IMR-90 (cell line): ENCODE data around the gene PCDHGA12. TPM values are rescaled to one million over a fixed set of nuclear protein-coding genes. Genes with fewer than 3 reads are reported as not detected.

ENCODE experiments used
- ATAC-seq: fragments of 200-7000 bp; cut with Tn5 transposase; 2 replicates; pipeline ENCODE4 v1.9.1; 2020; ENCODE audit warnings: low read depth, mild to moderate bottlenecking, moderate library complexity
- BruUV-seq: library from RNA; stranded (reverse); fragments of 400-500 nt; replicated peaks from 2 replicates; lab custom pipeline; 2021; lab: Mats Ljungman, UMichigan
- CTCF ChIA-PET: fragments of 300-600 bp; formaldehyde crosslinking; extraction: SDS; loops from one replicate; lab custom pipeline; 2021; ENCODE audit warnings: antibody characterized with exemption; lab: Yijun Ruan, JAX
- POLR2A ChIA-PET: fragments of 300-600 bp; sonication (Branson Sonifier 250); formaldehyde crosslinking; loops from one replicate; lab custom pipeline; 2022; ENCODE audit warnings: antibody characterized with exemption; ENCODE audit not compliant: unreplicated experiment; lab: Charles Lee
- DNase-seq: peaks from one replicate; pipeline ENCODE4 v3.0.0; 2013
- H2AFZ ChIP-seq: replicated peaks from 2 replicates; pipeline ENCODE3; 2013; ENCODE audit warnings: low read length, mild to moderate bottlenecking; ENCODE audit not compliant: poor library complexity
- H2AK5ac ChIP-seq: 2 replicates; pipeline ENCODE4 v1.6.1; 2013; ENCODE audit warnings: low read depth, low read length, inconsistent platforms
- H2AK9ac ChIP-seq: replicated peaks from 2 replicates; pipeline ENCODE3; 2013; ENCODE audit warnings: mild to moderate bottlenecking, low read depth, low read length, moderate library complexity; ENCODE audit not compliant: poor library complexity
- H2BK120ac ChIP-seq: 2 replicates; pipeline ENCODE4 v1.6.1; 2013; ENCODE audit warnings: low read depth, low read length, inconsistent platforms
- H2BK15ac ChIP-seq: 3 replicates; pipeline ENCODE4 v1.6.1; 2013; ENCODE audit warnings: low read depth, low read length, inconsistent platforms
- H2BK20ac ChIP-seq: 2 replicates; pipeline ENCODE4 v1.6.1; 2013; ENCODE audit warnings: low read depth, mild to moderate bottlenecking, inconsistent platforms, low read length, moderate library complexity
- H2BK5ac ChIP-seq: 2 replicates; pipeline ENCODE4 v1.6.1; 2013; ENCODE audit warnings: mild to moderate bottlenecking, low read depth, low read length, inconsistent platforms; ENCODE audit not compliant: poor library complexity, severe bottlenecking
- H3K14ac ChIP-seq: replicated peaks from 2 replicates; pipeline ENCODE4 v1.6.1; 2013; ENCODE audit warnings: low read depth, low read length, inconsistent platforms
- H3K18ac ChIP-seq: 2 replicates; pipeline ENCODE4 v1.6.1; 2013; ENCODE audit warnings: low read depth, low read length, control low read depth
- H3K23ac ChIP-seq: 2 replicates; pipeline ENCODE4 v1.6.1; 2013; ENCODE audit warnings: low read depth, low read length, inconsistent platforms
- H3K27ac ChIP-seq: 2 replicates; pipeline ENCODE4 v1.5.1; 2013; ENCODE audit warnings: mild to moderate bottlenecking, control low read depth, low read length; ENCODE audit not compliant: insufficient read depth
- H3K27me3 ChIP-seq: 2 replicates; pipeline ENCODE4 v1.6.1; 2013; ENCODE audit warnings: low read length; ENCODE audit not compliant: control insufficient read depth, insufficient read depth
- H3K36me3 ChIP-seq: 2 replicates; pipeline ENCODE4 v1.6.1; 2013; ENCODE audit warnings: low read length, mixed read lengths; ENCODE audit not compliant: control insufficient read depth, insufficient read depth
- H3K4ac ChIP-seq: 2 replicates; pipeline ENCODE4 v1.6.1; 2013; ENCODE audit warnings: low read depth, low read length, inconsistent platforms
- H3K4me1 ChIP-seq: 2 replicates; pipeline ENCODE4 v1.6.1; 2013; ENCODE audit warnings: low read length, mixed read lengths; ENCODE audit not compliant: control insufficient read depth, insufficient read depth
- H3K4me2 ChIP-seq: 2 replicates; pipeline ENCODE4 v1.6.1; 2013; ENCODE audit warnings: low read depth, mild to moderate bottlenecking, control low read depth, low read length, moderate library complexity
- H3K4me3 ChIP-seq: 2 replicates; pipeline ENCODE4 v1.5.1; 2013; ENCODE audit warnings: low read depth, mild to moderate bottlenecking, control low read depth, low read length, moderate library complexity; ENCODE audit not compliant: insufficient read depth
- H3K56ac ChIP-seq: 2 replicates; pipeline ENCODE4 v1.6.1; 2013; ENCODE audit warnings: low read length, inconsistent platforms; ENCODE audit not compliant: insufficient read depth; ENCODE audit errors: extremely low read depth
- H3K79me1 ChIP-seq, 2 experiments: 2 replicates each; pipeline ENCODE4 v1.6.1; 2013; ENCODE audit warnings: low read length in 2 of 2, inconsistent platforms in 1 of 2, low read depth in 1 of 2
- H3K9ac ChIP-seq: 2 replicates; pipeline ENCODE4 v1.6.1; 2013; ENCODE audit warnings: low read depth, low read length, control low read depth
- H3K9me1 ChIP-seq: 2 replicates; pipeline ENCODE4 v1.6.1; 2013; ENCODE audit warnings: low read length, inconsistent platforms; ENCODE audit not compliant: insufficient read depth
- H3K9me3 ChIP-seq: 2 replicates; pipeline ENCODE4 v1.6.1; 2013; ENCODE audit warnings: low read length; ENCODE audit not compliant: control insufficient read depth, insufficient read depth
- H4K20me1 ChIP-seq: 2 replicates; pipeline ENCODE4 v1.6.1; 2013; ENCODE audit warnings: low read length, inconsistent platforms; ENCODE audit not compliant: insufficient read depth
- H4K5ac ChIP-seq: 2 replicates; pipeline ENCODE4 v1.6.1; 2013; ENCODE audit warnings: mild to moderate bottlenecking, low read depth, low read length, control low read depth
- H4K8ac ChIP-seq, 2 experiments: 2 replicates each; pipeline ENCODE4 v1.6.1; 2013; ENCODE audit warnings: low read depth in 2 of 2, low read length in 2 of 2, control low read depth in 1 of 2, inconsistent platforms in 1 of 2
- H4K91ac ChIP-seq: 2 replicates; pipeline ENCODE4 v1.6.1; 2013; ENCODE audit warnings: low read depth, low read length, inconsistent platforms; ENCODE audit not compliant: insufficient read depth
- BHLHE40 ChIP-seq: fragments of 150-350 bp; IDR thresholded peaks from 2 replicates; pipeline ENCODE4 v1.6.1; 2016; ENCODE audit warnings: mild to moderate bottlenecking, low read depth, low read length
- CEBPB ChIP-seq: IDR thresholded peaks from 2 replicates; pipeline ENCODE4 v1.6.1; 2012; ENCODE audit warnings: low read depth, low read length, improper control_type of control experiment
- CHD1 ChIP-seq: IDR thresholded peaks from 2 replicates; pipeline ENCODE4 v1.6.1; 2012; ENCODE audit warnings: low read depth, low read length, improper control_type of control experiment
- MXI1 ChIP-seq: IDR thresholded peaks from 2 replicates; pipeline ENCODE4 v1.6.1; 2012; ENCODE audit warnings: low read depth, mild to moderate bottlenecking, low read length, moderate library complexity, borderline replicate concordance
- NFE2L2 ChIP-seq: fragments of 150-350 bp; IDR thresholded peaks from 2 replicates; pipeline ENCODE4 v1.6.1; 2016; ENCODE audit warnings: low read depth, mild to moderate bottlenecking, low read length
- POLR2A ChIP-seq: IDR thresholded peaks from 2 replicates; pipeline ENCODE4 v1.6.1; 2012; ENCODE audit warnings: mild to moderate bottlenecking, low read depth, low read length
- RAD21 ChIP-seq: IDR thresholded peaks from 2 replicates; pipeline ENCODE4 v1.6.1; 2012; ENCODE audit warnings: low read length, improper control_type of control experiment
- dilution Hi-C: fragments of 300-500 bp; cut with HindIII; formaldehyde crosslinking; loops from one replicate; pipeline ENCODE4 v1.14.3; 2018; ENCODE audit warnings: low sequenced_read_pairs; ENCODE audit not compliant: unreplicated experiment
- in situ Hi-C: fragments of 300-500 bp; cut with MboI; formaldehyde crosslinking; loops from 3 replicates; pipeline ENCODE4 v1.14.3; 2019; ENCODE audit warnings: low sequenced_read_pairs, inconsistent platforms, mixed read lengths
- intact Hi-C: fragments of 100-400 bp; cut with micrococcal nuclease; formaldehyde crosslinking; loops from 2 replicates; pipeline ENCODE4 v1.10.0; 2022
- polyA plus RNA-seq, 3 experiments: library from polyadenylated mRNA; depleted of rRNA; stranded (reverse); fragments of >200 nt; gene quantifications; 2 replicates each; pipeline ENCODE4 v1.2.3, GENCODE V29; 2012; ENCODE audit warnings: low replicate concordance in 1 of 3
- total RNA-seq: library from RNA; depleted of rRNA; stranded (reverse); fragments of >200 nt; gene quantifications from 2 replicates; pipeline ENCODE4 v1.2.3, GENCODE V29; 2012; rRNA removed

Gene PCDHGA12
- total and polyA plus RNA-seq, 2 of the 4 experiments (the other 2 are of a cell fraction), result 7.9 to 8.8 TPM

- Histone ChIP-seq H2AK5ac (no peak overlapping the region), H3K27me3 (no peaks in the 10 kb centered on the region), H3K4me1 (peaks cover 19% of the 10 kb centered on the region), H3K56ac (no peak overlapping the region), H4K91ac (no peak overlapping the region), H4K20me1 (peaks cover 44% of the 10 kb centered on the region), H3K4me2 (no peak overlapping the region; the same call in 1 of the 2 replicates), H3K14ac (no peak overlapping the region), H3K9ac (no peak overlapping the region), H3K18ac (no peak overlapping the region), H2BK120ac (no peak overlapping the region), H3K23ac (peak overlapping the region; percentile 67; the same call in 1 of the 2 replicates), H3K36me3 (no peaks in the 10 kb centered on the region; the same call in 1 of the 2 replicates), H3K4me3 (no peak overlapping the region), H2AK9ac (no peak overlapping the region), H2AFZ (no peak overlapping the region), H2BK15ac (no peak overlapping the region), H3K9me1 (peaks cover 6% of the 10 kb centered on the region; the same call in 1 of the 2 replicates), H3K4ac (no peak overlapping the region), H2BK5ac (no peak overlapping the region), H3K79me1 (peaks cover 30 to 68% of the 10 kb centered on the region in 2 experiments), H3K27ac (no peak overlapping the region), H4K8ac (no peak overlapping the region), H2BK20ac (no peak overlapping the region), H4K5ac (no peak overlapping the region), H3K9me3 (no peaks in the 10 kb centered on the region)
- intact Hi-C loops, result loop anchor here (5.0 kb wide), 2 partner anchors 47 to 62 kb away; partner anchors contain the start of genes PCDHGA12 and PCDHGB7
- TF ChIP-seq CEBPB (no peak), CHD1 (no peak), MXI1 (no peak), POLR2A (no peak), RAD21 (no peak), BHLHE40 (no peak), NFE2L2 (no peak)
- CTCF ChIA-PET, result no interaction called here
- dilution Hi-C loops, result no loop called here
- BruUV-seq, result no TSS peak
- DNase-seq, result peak; percentile 33
- ATAC-seq, result no peak
- in situ Hi-C loops, result loop anchor here (5.0 kb wide), 1 partner anchor 43 kb away; no protein-coding TSS in a partner anchor
- POLR2A ChIA-PET, result no interaction called here
Measured at GRCh38 chr5:141479776-141480175, 49.5 kb downstream of the PCDHGA12 start.

Other genes starting within 250 kb of the PCDHGA12 start
Only the 30 nearest of the 35 such genes appear.
- 0.18 and 0.28 TPM in 2 replicates for gene PCDHB13, start 216.6 kb upstream of the PCDHGA12 start, total RNA-seq
- 0.26 and 0.27 TPM in 2 replicates for gene PCDHB13, start 216.6 kb upstream of the PCDHGA12 start, polyA plus RNA-seq (2012; rRNA removed)
- gene PCDHB14, start 207.2 kb upstream of the PCDHGA12 start, total RNA-seq, result 0.18 and 0.28 TPM in 2 replicates
- gene PCDHB14, start 207.2 kb upstream of the PCDHGA12 start, polyA plus RNA-seq (2012; rRNA removed), result 0.36 and 0.39 TPM in 2 replicates
- 0.18 and 0.28 TPM in 2 replicates for gene PCDHB15, start 185.1 kb upstream of the PCDHGA12 start, total RNA-seq
- gene PCDHB15, start 185.1 kb upstream of the PCDHGA12 start, polyA plus RNA-seq (2012; rRNA removed), result 0.14 and 0.17 TPM in 2 replicates
- 0.28 TPM in 1 of 2 replicates, not detected in the other for gene SLC25A2, start 126.5 kb upstream of the PCDHGA12 start, total RNA-seq
- not detected in 2 replicates for gene SLC25A2, start 126.5 kb upstream of the PCDHGA12 start, polyA plus RNA-seq (2012; rRNA removed)
- 51.8 and 100 TPM in 2 replicates for gene TAF7, start 109.7 kb upstream of the PCDHGA12 start, total RNA-seq
- 38.4 and 45.7 TPM in 2 replicates for gene TAF7, start 109.7 kb upstream of the PCDHGA12 start, polyA plus RNA-seq (2012; rRNA removed)
- 0.83 and 0.90 TPM in 2 replicates for gene PCDHGA1, start 100.0 kb upstream of the PCDHGA12 start, total RNA-seq
- 0.86 and 0.92 TPM in 2 replicates for gene PCDHGA1, start 100.0 kb upstream of the PCDHGA12 start, polyA plus RNA-seq (2012; rRNA removed)
- gene PCDHGA2, start 91.7 kb upstream of the PCDHGA12 start, total RNA-seq, result 3.3 and 3.4 TPM in 2 replicates
- 3.6 and 4.0 TPM in 2 replicates for gene PCDHGA2, start 91.7 kb upstream of the PCDHGA12 start, polyA plus RNA-seq (2012; rRNA removed)
- 1.4 and 1.7 TPM in 2 replicates for gene PCDHGA3, start 86.7 kb upstream of the PCDHGA12 start, total RNA-seq
- 1.6 and 1.8 TPM in 2 replicates for gene PCDHGA3, start 86.7 kb upstream of the PCDHGA12 start, polyA plus RNA-seq (2012; rRNA removed)
- gene PCDHGB1, start 80.4 kb upstream of the PCDHGA12 start, total RNA-seq, result 3.3 and 3.6 TPM in 2 replicates
- gene PCDHGB1, start 80.4 kb upstream of the PCDHGA12 start, polyA plus RNA-seq (2012; rRNA removed), result 1.9 TPM in 2 replicates
- gene PCDHGA4, start 75.5 kb upstream of the PCDHGA12 start, total RNA-seq, result 5.0 and 5.4 TPM in 2 replicates
- 3.0 and 3.5 TPM in 2 replicates for gene PCDHGA4, start 75.5 kb upstream of the PCDHGA12 start, polyA plus RNA-seq (2012; rRNA removed)
- gene PCDHGB2, start 70.5 kb upstream of the PCDHGA12 start, total RNA-seq, result 2.8 and 3.0 TPM in 2 replicates
- gene PCDHGB2, start 70.5 kb upstream of the PCDHGA12 start, polyA plus RNA-seq (2012; rRNA removed), result 2.4 and 2.6 TPM in 2 replicates
- gene PCDHGA5, start 66.3 kb upstream of the PCDHGA12 start, total RNA-seq, result 1.7 and 2.0 TPM in 2 replicates
- gene PCDHGA5, start 66.3 kb upstream of the PCDHGA12 start, polyA plus RNA-seq (2012; rRNA removed), result 1.3 and 1.4 TPM in 2 replicates
- 5.9 and 6.7 TPM in 2 replicates for gene PCDHGB3, start 60.3 kb upstream of the PCDHGA12 start, total RNA-seq
- 3.3 and 3.4 TPM in 2 replicates for gene PCDHGB3, start 60.3 kb upstream of the PCDHGA12 start, polyA plus RNA-seq (2012; rRNA removed)
- 4.1 and 4.2 TPM in 2 replicates for gene PCDHGA6, start 56.6 kb upstream of the PCDHGA12 start, total RNA-seq
- gene PCDHGA6, start 56.6 kb upstream of the PCDHGA12 start, polyA plus RNA-seq (2012; rRNA removed), result 4.7 TPM in 2 replicates
- 3.3 and 3.4 TPM in 2 replicates for gene PCDHGA7, start 47.8 kb upstream of the PCDHGA12 start, total RNA-seq
- 3.1 and 3.2 TPM in 2 replicates for gene PCDHGA7, start 47.8 kb upstream of the PCDHGA12 start, polyA plus RNA-seq (2012; rRNA removed)
- gene PCDHGB4, start 42.8 kb upstream of the PCDHGA12 start, total RNA-seq, result 16.4 and 17.6 TPM in 2 replicates
- 10.0 TPM in 2 replicates for gene PCDHGB4, start 42.8 kb upstream of the PCDHGA12 start, polyA plus RNA-seq (2012; rRNA removed)
- gene PCDHGA8, start 37.9 kb upstream of the PCDHGA12 start, total RNA-seq, result 2.0 and 2.2 TPM in 2 replicates
- gene PCDHGA8, start 37.9 kb upstream of the PCDHGA12 start, polyA plus RNA-seq (2012; rRNA removed), result 0.87 and 0.89 TPM in 2 replicates
- gene PCDHGB5, start 32.6 kb upstream of the PCDHGA12 start, total RNA-seq, result 17.2 and 17.5 TPM in 2 replicates
- 20.0 and 21.1 TPM in 2 replicates for gene PCDHGB5, start 32.6 kb upstream of the PCDHGA12 start, polyA plus RNA-seq (2012; rRNA removed)
- gene PCDHGA9, start 27.7 kb upstream of the PCDHGA12 start, total RNA-seq, result 3.9 and 4.5 TPM in 2 replicates
- gene PCDHGA9, start 27.7 kb upstream of the PCDHGA12 start, polyA plus RNA-seq (2012; rRNA removed), result 1.5 and 1.8 TPM in 2 replicates
- 2.2 and 2.8 TPM in 2 replicates for gene PCDHGB6, start 22.5 kb upstream of the PCDHGA12 start, total RNA-seq
- gene PCDHGB6, start 22.5 kb upstream of the PCDHGA12 start, polyA plus RNA-seq (2012; rRNA removed), result 1.4 and 1.5 TPM in 2 replicates
- 6.6 and 6.9 TPM in 2 replicates for gene PCDHGA10, start 17.5 kb upstream of the PCDHGA12 start, total RNA-seq
- gene PCDHGA10, start 17.5 kb upstream of the PCDHGA12 start, polyA plus RNA-seq (2012; rRNA removed), result 3.4 TPM in 2 replicates
- gene PCDHGB7, start 12.8 kb upstream of the PCDHGA12 start, total RNA-seq, result 5.8 and 6.3 TPM in 2 replicates
- 7.4 and 8.1 TPM in 2 replicates for gene PCDHGB7, start 12.8 kb upstream of the PCDHGA12 start, polyA plus RNA-seq (2012; rRNA removed)
- gene PCDHGA11, start 9.5 kb upstream of the PCDHGA12 start, total RNA-seq, result 5.4 and 5.8 TPM in 2 replicates
- gene PCDHGA11, start 9.5 kb upstream of the PCDHGA12 start, polyA plus RNA-seq (2012; rRNA removed), result 6.9 and 7.5 TPM in 2 replicates
- 21.1 and 21.9 TPM in 2 replicates for gene PCDHGC3, start 45.5 kb downstream of the PCDHGA12 start, total RNA-seq
- gene PCDHGC3, start 45.5 kb downstream of the PCDHGA12 start, polyA plus RNA-seq (2012; rRNA removed), result 58.9 and 72.1 TPM in 2 replicates
- 1.1 and 1.6 TPM in 2 replicates for gene PCDHGC4, start 54.5 kb downstream of the PCDHGA12 start, total RNA-seq
- 0.60 and 0.65 TPM in 2 replicates for gene PCDHGC4, start 54.5 kb downstream of the PCDHGA12 start, polyA plus RNA-seq (2012; rRNA removed)
- gene PCDHGC5, start 58.6 kb downstream of the PCDHGA12 start, total RNA-seq, result 2.5 and 2.9 TPM in 2 replicates
- gene PCDHGC5, start 58.6 kb downstream of the PCDHGA12 start, polyA plus RNA-seq (2012; rRNA removed), result 3.8 TPM in 2 replicates
- gene DIAPH1, start 188.5 kb downstream of the PCDHGA12 start, total RNA-seq, result 12.0 and 15.8 TPM in 2 replicates
- 30.7 and 37.4 TPM in 2 replicates for gene DIAPH1, start 188.5 kb downstream of the PCDHGA12 start, polyA plus RNA-seq (2012; rRNA removed)
- gene HDAC3, start 206.3 kb downstream of the PCDHGA12 start, total RNA-seq, result 71.7 and 84.2 TPM in 2 replicates
- gene HDAC3, start 206.3 kb downstream of the PCDHGA12 start, polyA plus RNA-seq (2012; rRNA removed), result 78.6 and 89.7 TPM in 2 replicates
- 2.2 TPM in 2 replicates for gene RELL2, start 206.5 kb downstream of the PCDHGA12 start, total RNA-seq
- 7.6 and 9.1 TPM in 2 replicates for gene RELL2, start 206.5 kb downstream of the PCDHGA12 start, polyA plus RNA-seq (2012; rRNA removed)
- gene FCHSD1, start 220.9 kb downstream of the PCDHGA12 start, total RNA-seq, result 32.8 and 33.2 TPM in 2 replicates
- 58.7 and 62.1 TPM in 2 replicates for gene FCHSD1, start 220.9 kb downstream of the PCDHGA12 start, polyA plus RNA-seq (2012; rRNA removed)